MM.1S (cell line): ENCODE results near the gene MTCH2.

Experiments used
- DNase-seq: peaks from one replicate; pipeline ENCODE4 v3.0.0-alpha.2; 2015
- H2AFZ ChIP-seq: fragments of 300-600 bp; sonication (generic); 2 replicates; pipeline ENCODE4 v1.6.0; 2016; ENCODE audit warnings: antibody characterized with exemption, low read length
- H3F3A ChIP-seq: fragments of 300-600 bp; sonication (generic); 2 replicates; pipeline ENCODE4 v1.6.1; 2016; ENCODE audit warnings: mild to moderate bottlenecking, antibody characterized with exemption, low read length, moderate library complexity, mixed read lengths; ENCODE audit not compliant: insufficient read depth
- H3K27ac ChIP-seq: fragments of 300-600 bp; sonication (generic); 2 replicates; pipeline ENCODE4 v1.5.1; 2016; ENCODE audit warnings: mild to moderate bottlenecking, low read length
- H3K27me3 ChIP-seq: fragments of 300-600 bp; sonication (generic); replicated peaks from 2 replicates; pipeline ENCODE4 v1.6.0; 2016; ENCODE audit warnings: low read length; ENCODE audit not compliant: insufficient read depth
- H3K36me3 ChIP-seq: fragments of 300-600 bp; sonication (generic); replicated peaks from 2 replicates; pipeline ENCODE4 v1.6.1; 2016; ENCODE audit warnings: mild to moderate bottlenecking, low read length, mixed read lengths; ENCODE audit not compliant: insufficient read depth
- H3K4me1 ChIP-seq: fragments of 300-600 bp; sonication (generic); 2 replicates; pipeline ENCODE4 v1.6.1; 2016; ENCODE audit warnings: low read length, mixed read lengths
- H3K4me2 ChIP-seq: fragments of 300-600 bp; sonication (generic); 2 replicates; pipeline ENCODE4 v1.6.0; 2016; ENCODE audit warnings: low read depth, low read length
- H3K4me3 ChIP-seq: fragments of 300-600 bp; sonication (generic); 2 replicates; pipeline ENCODE4 v1.5.1; 2016; ENCODE audit warnings: low read length, mixed read lengths
- H3K79me2 ChIP-seq: fragments of 300-600 bp; sonication (generic); 2 replicates; pipeline ENCODE4 v1.6.1; 2016; ENCODE audit warnings: mixed run types, low read length, mixed read lengths
- H3K9ac ChIP-seq: fragments of 300-600 bp; sonication (generic); 2 replicates; pipeline ENCODE4 v1.6.1; 2016; ENCODE audit warnings: low read length, mixed read lengths
- H3K9me2 ChIP-seq: fragments of 300-600 bp; sonication (generic); replicated peaks from 2 replicates; pipeline ENCODE4 v1.6.1; 2016; ENCODE audit warnings: mild to moderate bottlenecking, low read length, mixed read lengths; ENCODE audit not compliant: insufficient read depth
- H3K9me3 ChIP-seq: fragments of 300-600 bp; sonication (generic); replicated peaks from 2 replicates; pipeline ENCODE4 v1.6.1; 2016; ENCODE audit warnings: mild to moderate bottlenecking, low read length, mixed read lengths; ENCODE audit not compliant: insufficient read depth
- H4K20me1 ChIP-seq: fragments of 300-600 bp; sonication (generic); 2 replicates; pipeline ENCODE4 v1.6.1; 2016; ENCODE audit warnings: mild to moderate bottlenecking, low read length, moderate library complexity, mixed read lengths; ENCODE audit not compliant: insufficient read depth
- CTCF ChIP-seq: fragments of 300-600 bp; sonication (generic); IDR thresholded peaks from 2 replicates; pipeline ENCODE4 v1.5.1; 2016; ENCODE audit warnings: antibody characterized with exemption, low read length, mixed read lengths
- EZH2 ChIP-seq: fragments of 300-600 bp; sonication (generic); optimal IDR thresholded peaks from 2 replicates; pipeline ENCODE3; 2017; ENCODE audit warnings: low read depth, mild to moderate bottlenecking, antibody characterized with exemption, low read length, mixed read lengths
- EZH2phosphoT487 ChIP-seq: fragments of 300-600 bp; sonication (generic); IDR thresholded peaks from 2 replicates; pipeline ENCODE4 v1.6.1; 2018; ENCODE audit warnings: antibody characterized with exemption, low read length

Gene MTCH2

GRCh38 chr11:47631473-47631872, 10.9 kb downstream of the MTCH2 start:
- no peak for DNase-seq
- peaks cover 2% of the 10 kb centered on the region; the same call in 1 of the 2 replicates for H3F3A ChIP-seq
- H3K4me3 ChIP-seq, result no peak overlapping the region

DNA sequence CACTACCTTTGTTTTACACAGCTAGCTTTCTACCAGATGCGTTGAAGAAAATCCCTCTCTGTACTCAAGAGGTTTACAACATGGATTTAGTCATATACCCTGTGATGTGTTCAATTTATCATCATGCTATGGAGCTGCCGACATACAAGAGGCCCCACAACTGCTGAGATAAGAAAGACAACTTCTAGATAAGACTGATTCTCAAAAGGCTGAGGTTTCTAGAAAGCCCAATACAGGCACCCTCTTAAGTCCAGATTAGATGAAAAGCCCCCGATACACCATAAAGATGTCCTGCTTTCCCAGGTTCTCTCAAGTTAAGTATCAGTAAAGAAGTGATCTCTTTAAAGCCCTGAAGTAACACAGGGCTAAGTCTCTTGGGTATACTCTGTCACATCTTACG, 14.3 kb downstream of the MTCH2 start:
- TF ChIP-seq EZH2phosphoT487 (no peak), EZH2 (no peak), CTCF (no peak)
- Histone ChIP-seq H3K36me3 (peaks cover 8% of the 10 kb centered on the region; the same call in 1 of the 2 replicates), H4K20me1 (no peaks in the 10 kb centered on the region), H3K9ac (no peak overlapping the region), H2AFZ (no peak overlapping the region), H3K4me1 (no peaks in the 10 kb centered on the region), H3K9me2 (no peaks in the 10 kb centered on the region), H3K4me2 (no peak overlapping the region), H3F3A (peaks cover 2% of the 10 kb centered on the region; the same call in 1 of the 2 replicates), H3K27ac (no peak overlapping the region), H3K27me3 (no peaks in the 10 kb centered on the region), H3K4me3 (no peak overlapping the region), H3K79me2 (no peaks in the 10 kb centered on the region), H3K9me3 (no peaks in the 10 kb centered on the region)
- DNase-seq, result no peak

More at GRCh38 chr11:47631473-47631872, 10.9 kb downstream of the MTCH2 start:
- H3K36me3 ChIP-seq, result peaks cover 13% of the 10 kb centered on the region; the same call in 1 of the 2 replicates
- H3K4me1 ChIP-seq, result no peaks in the 10 kb centered on the region
- TF ChIP-seq EZH2 (no peak), EZH2phosphoT487 (no peak), CTCF (no peak)
- H3K4me2 ChIP-seq, result no peak overlapping the region
- no peak overlapping the region for H3K9ac ChIP-seq
- no peak overlapping the region for H2AFZ ChIP-seq
- no peaks in the 10 kb centered on the region for H3K79me2 ChIP-seq
- H4K20me1 ChIP-seq, result no peaks in the 10 kb centered on the region
- H3K9me3 ChIP-seq, result no peaks in the 10 kb centered on the region
- no peaks in the 10 kb centered on the region for H3K9me2 ChIP-seq
- no peaks in the 10 kb centered on the region for H3K27me3 ChIP-seq
- H3K27ac ChIP-seq, result no peak overlapping the region

GRCh38 chr11:47626234-47626633, 16.1 kb downstream of the MTCH2 start:
- Histone ChIP-seq H3K4me3 (no peak overlapping the region), H3K4me1 (no peaks in the 10 kb centered on the region), H2AFZ (no peak overlapping the region), H3K4me2 (no peak overlapping the region), H3K36me3 (peaks cover 8% of the 10 kb centered on the region; the same call in 1 of the 2 replicates), H3K27me3 (no peaks in the 10 kb centered on the region), H3K9me3 (no peaks in the 10 kb centered on the region), H3K79me2 (no peaks in the 10 kb centered on the region), H3F3A (no peaks in the 10 kb centered on the region), H3K27ac (no peak overlapping the region), H3K9me2 (no peaks in the 10 kb centered on the region), H4K20me1 (no peaks in the 10 kb centered on the region), H3K9ac (no peak overlapping the region)
- TF ChIP-seq EZH2phosphoT487, result no peak
- no peak for TF ChIP-seq CTCF
- TF ChIP-seq EZH2, result no peak
- no peak for DNase-seq
